Occipital lobe (tissue), 3 donors: ENCODE measurements around the gene SLC35D3. TPM values are rescaled to one million over a fixed set of nuclear protein-coding genes. Genes with fewer than 3 reads are reported as not detected.
"Not testable (repeated sequence)": the region's sequence is repeated elsewhere in the genome, so short reads cannot be mapped to it uniquely, and the experiment has no call there.

Experiments
- DNase-seq: peaks from one replicate; lab custom pipeline; 2025; lab: John Stamatoyannopoulos, UW
- small RNA-seq: library from RNA; depleted of rRNA; stranded (forward); fragments of <200 nt; gene quantifications from one replicate; pipeline ENCODE3, GENCODE V24; 2014
- total RNA-seq: library from RNA; depleted of rRNA; stranded (reverse); fragments of >200 nt; gene quantifications from one replicate; pipeline ENCODE4 v1.2.3, GENCODE V29; 2014

The SLC35D3 gene
- total RNA-seq, 1 donor from 2014 or later: not detected

GRCh38 chr6:136964398-136964797 is 42.3 kb downstream of the SLC35D3 start:
- DNase-seq: no peak

GRCh38 chr6:136967876-136968752 is 46.0 kb downstream of the SLC35D3 start:
- DNase-seq: peak; percentile 11

- no peak for DNase-seq
Observed at GRCh38 chr6:136968837-136969236, 46.7 kb downstream of the SLC35D3 start.

- DNase-seq: no peak
Observed at GRCh38 chr6:136969433-136969832, 47.3 kb downstream of the SLC35D3 start.

GRCh38 chr6:136969930-136970329 is 47.8 kb downstream of the SLC35D3 start:
- DNase-seq: no peak

- DNase-seq: no peak
Observed at GRCh38 chr6:136971609-136972008, 49.5 kb downstream of the SLC35D3 start.

GRCh38 chr6:136973781-136974180 is 51.7 kb downstream of the SLC35D3 start:
- DNase-seq: not testable (repeated sequence)

Small RNAs within 50 kb of the gene (small RNA-seq; reads per million reads assigned to genes)
- gene RF00019 (not detected), gene RPL35AP3 (not detected)

Other genes starting within 250 kb of the SLC35D3 start
- 9.8 TPM for gene MAP3K5, start 129.8 kb upstream of the SLC35D3 start, total RNA-seq
- 8.3 TPM for gene PEX7, start 99.7 kb upstream of the SLC35D3 start, total RNA-seq
- gene IL20RA, start 122.7 kb downstream of the SLC35D3 start, total RNA-seq: 0.16 TPM